ENCODE data around the gene LYSMD4. TPM values are rescaled to one million over a fixed set of nuclear protein-coding genes. Genes with fewer than 3 reads are reported as not detected.

LYSMD4 gene
- total and polyA plus RNA-seq, 2 donors (not counting 1 experiment from before 2014, with no cell fraction given) = 7.0 to 12.6 TPM

DNA sequence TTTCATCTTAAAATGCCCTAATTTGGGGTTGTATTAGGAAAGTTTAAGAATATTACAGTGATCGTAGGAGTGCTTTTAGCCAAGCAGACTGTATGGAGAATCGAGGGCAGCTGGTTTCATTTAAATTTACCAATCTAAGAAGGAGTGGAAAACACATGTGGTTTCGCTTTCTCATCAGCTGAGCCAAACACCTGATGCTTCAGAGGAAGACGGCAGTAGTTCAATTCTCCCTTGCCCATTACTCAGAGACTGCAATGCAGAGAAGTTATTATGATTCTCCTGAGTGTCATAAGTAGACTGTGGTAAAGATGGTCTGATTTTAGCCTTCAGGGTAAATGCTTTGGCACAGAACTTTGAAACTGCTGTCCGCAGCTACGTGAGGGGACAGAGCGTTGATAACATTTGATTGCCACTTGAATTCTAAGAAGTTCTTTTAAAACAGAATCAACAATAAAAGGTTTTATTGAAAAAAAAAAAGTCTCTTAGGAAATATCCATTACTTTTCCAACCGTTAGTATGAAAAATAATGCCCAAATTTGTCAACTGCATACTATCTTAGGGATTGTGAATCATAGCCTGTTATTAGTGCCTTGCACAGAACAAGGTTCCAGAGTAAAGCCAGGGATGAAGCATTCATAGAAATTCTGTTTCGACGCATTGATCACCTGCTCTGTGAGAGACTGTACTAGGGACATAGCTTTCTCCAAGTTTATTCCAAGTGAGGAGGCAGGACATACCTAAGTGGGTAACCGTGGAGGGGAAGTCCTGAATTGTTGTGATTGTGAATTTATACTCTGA lies 25.6 kb downstream of the LYSMD4 start:
- H3K4me1 ChIP-seq (ENCODE audit: control insufficient read depth, extremely low read depth, insufficient read depth, low read length) = peaks cover 16% of the 10 kb centered on the region
- no peak overlapping the region for H2AFZ ChIP-seq (ENCODE audit: low read length)
- H3K4me3 ChIP-seq (replicated peaks in 1 of 4; ENCODE audit: control extremely low read depth in 1 of 4, insufficient read depth in 1 of 4, low read depth in 3 of 4, low read length in 4 of 4) = peak overlapping the region in 1 of 4 experiments; percentile 22
- peak; percentile 39 to 71 for DNase-seq (ENCODE audit: low read depth in 2 of 2)
- no peak overlapping the region for H3K9ac ChIP-seq (ENCODE audit: insufficient read depth, low read length)
- H4K20me1 ChIP-seq (ENCODE audit: control insufficient read depth, extremely low read depth, insufficient read depth, low read length) = no peaks in the 10 kb centered on the region
- H3K4me2 ChIP-seq (ENCODE audit: extremely low read depth, insufficient read depth, low read length) = peak overlapping the region; percentile 49
- H3K27me3 ChIP-seq (ENCODE audit: control insufficient read depth, insufficient read depth, low read length) = no peaks in the 10 kb centered on the region
- H3K36me3 ChIP-seq (ENCODE audit: control insufficient read depth, insufficient read depth, low read length) = peaks cover 8% of the 10 kb centered on the region
- H3K9me3 ChIP-seq (ENCODE audit: control insufficient read depth, insufficient read depth, low read depth, low read length) = no peaks in the 10 kb centered on the region
- no peak for TF ChIP-seq EZH2 (IDR thresholded peaks at IDR 0.05; ENCODE audit: low read length, missing control alignments)
- TF ChIP-seq, protein P1, sequence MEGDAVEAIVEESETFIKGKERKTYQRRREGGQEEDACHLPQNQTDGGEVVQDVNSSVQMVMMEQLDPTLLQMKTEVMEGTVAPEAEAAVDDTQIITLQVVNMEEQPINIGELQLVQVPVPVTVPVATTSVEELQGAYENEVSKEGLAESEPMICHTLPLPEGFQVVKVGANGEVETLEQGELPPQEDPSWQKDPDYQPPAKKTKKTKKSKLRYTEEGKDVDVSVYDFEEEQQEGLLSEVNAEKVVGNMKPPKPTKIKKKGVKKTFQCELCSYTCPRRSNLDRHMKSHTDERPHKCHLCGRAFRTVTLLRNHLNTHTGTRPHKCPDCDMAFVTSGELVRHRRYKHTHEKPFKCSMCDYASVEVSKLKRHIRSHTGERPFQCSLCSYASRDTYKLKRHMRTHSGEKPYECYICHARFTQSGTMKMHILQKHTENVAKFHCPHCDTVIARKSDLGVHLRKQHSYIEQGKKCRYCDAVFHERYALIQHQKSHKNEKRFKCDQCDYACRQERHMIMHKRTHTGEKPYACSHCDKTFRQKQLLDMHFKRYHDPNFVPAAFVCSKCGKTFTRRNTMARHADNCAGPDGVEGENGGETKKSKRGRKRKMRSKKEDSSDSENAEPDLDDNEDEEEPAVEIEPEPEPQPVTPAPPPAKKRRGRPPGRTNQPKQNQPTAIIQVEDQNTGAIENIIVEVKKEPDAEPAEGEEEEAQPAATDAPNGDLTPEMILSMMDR (conservative IDR thresholded peaks at IDR 0.05 in 1 of 2, IDR thresholded peaks at IDR 0.05 in 1 of 2; ENCODE audit: low read depth in 1 of 2, low read length in 2 of 2) = no peak
- no peaks in the 10 kb centered on the region for H3K79me2 ChIP-seq (ENCODE audit: control insufficient read depth, insufficient read depth, low read length)
- peak overlapping the region; percentile 33 for H3K27ac ChIP-seq (ENCODE audit: insufficient read depth, low read length)

DNA sequence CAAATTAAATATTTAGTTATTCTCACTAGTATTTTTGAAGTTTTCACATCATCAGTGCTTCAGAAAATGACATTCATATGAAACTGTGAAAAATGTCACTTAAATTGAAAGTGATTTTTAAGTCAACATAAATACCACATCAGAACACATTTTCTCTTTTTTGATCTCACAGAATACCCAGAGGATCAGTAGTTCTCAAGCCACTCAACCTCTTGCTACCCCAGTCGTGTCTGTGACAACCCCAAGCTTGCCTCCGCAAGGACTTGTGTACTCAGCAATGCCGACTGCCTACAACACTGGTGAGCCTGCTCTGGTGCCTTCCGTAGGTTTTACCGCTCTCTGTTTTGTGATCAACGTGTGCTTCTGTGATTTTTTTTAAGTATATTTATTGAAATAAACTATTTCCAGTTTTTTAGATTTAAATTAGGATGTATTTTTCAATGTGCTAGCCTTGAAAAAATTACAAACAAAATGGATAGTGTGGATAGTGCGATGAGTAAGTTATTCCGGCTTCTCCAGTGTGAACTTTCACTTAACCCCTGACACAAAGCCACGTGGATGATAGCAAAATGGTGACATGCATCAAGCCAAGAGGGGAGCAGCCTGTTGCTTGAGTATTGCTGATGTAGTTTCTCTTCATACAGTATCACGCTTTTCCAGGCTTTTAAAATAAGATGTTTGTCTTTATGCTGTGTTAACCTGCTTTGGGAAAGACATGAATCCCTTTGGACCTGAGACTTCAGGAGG lies 26.5 kb downstream of the LYSMD4 start:
- peaks cover 16% of the 10 kb centered on the region for H3K4me1 ChIP-seq (ENCODE audit: control insufficient read depth, extremely low read depth, insufficient read depth, low read length)
- H3K36me3 ChIP-seq (ENCODE audit: control insufficient read depth, insufficient read depth, low read length) = peaks cover 4% of the 10 kb centered on the region
- no peak overlapping the region for H2AFZ ChIP-seq (ENCODE audit: low read length)
- no peak for TF ChIP-seq EZH2 (IDR thresholded peaks at IDR 0.05; ENCODE audit: low read length, missing control alignments)
- TF ChIP-seq, protein P1 (conservative IDR thresholded peaks at IDR 0.05 in 1 of 2, IDR thresholded peaks at IDR 0.05 in 1 of 2; ENCODE audit: low read depth in 1 of 2, low read length in 2 of 2) = no peak
- H3K9ac ChIP-seq (ENCODE audit: insufficient read depth, low read length) = no peak overlapping the region
- DNase-seq (ENCODE audit: low read depth in 2 of 2) = no peak
- no peaks in the 10 kb centered on the region for H3K27me3 ChIP-seq (ENCODE audit: control insufficient read depth, insufficient read depth, low read length)
- no peaks in the 10 kb centered on the region for H3K9me3 ChIP-seq (ENCODE audit: control insufficient read depth, insufficient read depth, low read depth, low read length)
- H3K27ac ChIP-seq (ENCODE audit: insufficient read depth, low read length) = no peak overlapping the region
- no peaks in the 10 kb centered on the region for H4K20me1 ChIP-seq (ENCODE audit: control insufficient read depth, extremely low read depth, insufficient read depth, low read length)
- no peak overlapping the region for H3K4me3 ChIP-seq (replicated peaks in 1 of 4; ENCODE audit: control extremely low read depth in 1 of 4, insufficient read depth in 1 of 4, low read depth in 3 of 4, low read length in 4 of 4)
- H3K4me2 ChIP-seq (ENCODE audit: extremely low read depth, insufficient read depth, low read length) = peak overlapping the region; percentile 25
- no peaks in the 10 kb centered on the region for H3K79me2 ChIP-seq (ENCODE audit: control insufficient read depth, insufficient read depth, low read length)

DNA sequence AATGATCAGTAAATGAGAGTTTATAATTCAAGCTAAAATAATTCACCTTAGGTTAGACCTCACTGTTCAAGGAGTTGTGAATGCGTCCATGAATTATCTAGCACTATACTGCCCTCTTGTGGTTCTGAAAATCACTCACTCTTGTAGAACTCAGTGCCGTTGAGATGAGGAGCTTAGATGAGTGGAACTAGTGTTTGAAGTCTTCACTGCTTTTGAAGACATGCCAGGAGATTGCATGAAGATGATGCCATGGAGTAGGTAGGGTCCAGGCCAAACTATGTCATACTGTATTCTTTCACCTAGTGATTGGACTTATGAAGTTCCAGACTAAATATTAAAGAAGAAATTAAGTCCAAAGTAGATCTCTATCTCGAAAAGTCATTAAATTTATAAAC lies 28.8 kb downstream of the LYSMD4 start:
- Histone ChIP-seq H4K20me1 (ENCODE audit: control insufficient read depth, extremely low read depth, insufficient read depth, low read length) (no peaks in the 10 kb centered on the region), H3K27ac (ENCODE audit: insufficient read depth, low read length) (peak overlapping the region; percentile 28), H3K79me2 (ENCODE audit: control insufficient read depth, insufficient read depth, low read length) (no peaks in the 10 kb centered on the region), H3K4me1 (ENCODE audit: control insufficient read depth, extremely low read depth, insufficient read depth, low read length) (peaks cover 14% of the 10 kb centered on the region), H3K36me3 (ENCODE audit: control insufficient read depth, insufficient read depth, low read length) (no peaks in the 10 kb centered on the region), H3K9me3 (ENCODE audit: control insufficient read depth, insufficient read depth, low read depth, low read length) (no peaks in the 10 kb centered on the region), H3K9ac (ENCODE audit: insufficient read depth, low read length) (no peak overlapping the region), H3K4me2 (ENCODE audit: extremely low read depth, insufficient read depth, low read length) (peak overlapping the region; percentile 34), H2AFZ (ENCODE audit: low read length) (no peak overlapping the region), H3K27me3 (ENCODE audit: control insufficient read depth, insufficient read depth, low read length) (no peaks in the 10 kb centered on the region), H3K4me3 (replicated peaks in 1 of 4; ENCODE audit: control extremely low read depth in 1 of 4, insufficient read depth in 1 of 4, low read depth in 3 of 4, low read length in 4 of 4) (no peak overlapping the region)
- DNase-seq (ENCODE audit: low read depth in 2 of 2) = peak; percentile 80 to 93
- TF ChIP-seq, protein P1 (conservative IDR thresholded peaks at IDR 0.05 in 1 of 2, IDR thresholded peaks at IDR 0.05 in 1 of 2; ENCODE audit: low read depth in 1 of 2, low read length in 2 of 2) = peak; percentile 75 to 76
- no peak for TF ChIP-seq EZH2 (IDR thresholded peaks at IDR 0.05; ENCODE audit: low read length, missing control alignments)

All from fibroblast of lung (primary cell).